Stimulated activated CD8-positive, alpha-beta memory T cell treated with anti-CD3 and anti-CD28 coated beads, Interleukin-2, amount 100 ng/mL, for 48 hours (primary cell): ENCODE results near the gene ARID3A.
"Not testable (repeated sequence)": the region's sequence is repeated elsewhere in the genome, so short reads cannot be mapped to it uniquely, and the experiment has no call there.

Experiments used
- DNase-seq, 2 donors: peaks; one replicate each; pipeline ENCODE4 v3.0.0-alpha.2; 2020; ENCODE audit warnings: low read depth in 2 of 2

ARID3A gene

DNA sequence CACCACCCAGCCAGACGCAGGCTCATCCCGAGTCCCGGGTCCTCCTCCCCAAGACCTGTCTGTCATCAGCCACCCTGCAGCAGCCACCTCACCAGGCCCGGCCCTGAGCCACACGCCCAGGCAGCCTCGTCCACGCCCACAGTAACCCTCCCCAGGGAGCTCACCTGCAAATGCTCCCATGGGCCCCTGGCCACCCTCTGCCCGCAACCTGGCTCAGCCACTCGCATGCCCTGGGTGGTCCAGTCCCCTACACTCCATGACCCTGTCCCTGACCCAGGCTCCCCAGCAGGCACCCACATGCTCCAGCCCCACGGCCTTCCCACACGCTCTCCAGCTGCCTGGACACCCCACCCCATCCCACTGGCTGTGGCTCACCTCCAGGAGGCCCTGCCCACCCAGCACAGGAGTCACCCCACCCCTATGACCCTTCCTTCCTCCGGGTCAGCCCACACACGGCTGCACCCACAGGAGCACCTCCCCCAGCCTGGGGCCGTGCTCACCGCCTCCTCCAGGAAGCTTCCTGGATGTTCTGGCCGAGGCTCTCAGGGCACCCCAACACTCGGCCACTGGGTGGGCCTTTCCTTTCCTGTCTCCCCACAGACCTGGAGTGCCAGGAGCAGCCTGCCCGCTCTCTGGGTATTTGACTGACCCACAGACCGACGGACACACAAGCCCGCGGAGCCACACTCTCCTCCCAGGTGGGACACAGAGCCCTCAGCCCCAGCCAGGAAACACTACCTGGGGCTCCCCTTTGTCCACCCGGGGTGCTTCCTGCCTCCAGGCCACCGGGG lies 91.5 kb downstream of the ARID3A start:
- DNase-seq: no peak

DNA sequence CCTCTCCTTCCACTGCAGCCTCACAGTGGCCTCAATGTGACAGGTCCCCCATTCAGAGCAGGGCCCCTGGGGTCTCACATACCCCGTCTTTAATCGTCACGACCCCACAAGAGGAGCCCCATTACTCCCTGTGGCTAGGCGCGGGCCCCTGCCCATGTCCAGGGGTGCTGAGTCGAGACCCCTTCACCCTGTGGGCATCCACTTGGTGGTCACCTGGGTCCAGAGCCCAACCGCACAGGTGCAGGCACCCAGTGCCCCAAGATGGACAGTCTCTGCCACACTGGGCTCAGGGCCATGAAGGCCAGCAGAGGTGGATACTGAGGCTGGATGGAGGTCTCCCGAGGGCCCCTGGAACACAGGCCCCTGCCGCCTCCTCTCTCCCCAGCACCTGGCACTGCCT lies 92.1 kb downstream of the ARID3A start:
- no peak for DNase-seq

DNA sequence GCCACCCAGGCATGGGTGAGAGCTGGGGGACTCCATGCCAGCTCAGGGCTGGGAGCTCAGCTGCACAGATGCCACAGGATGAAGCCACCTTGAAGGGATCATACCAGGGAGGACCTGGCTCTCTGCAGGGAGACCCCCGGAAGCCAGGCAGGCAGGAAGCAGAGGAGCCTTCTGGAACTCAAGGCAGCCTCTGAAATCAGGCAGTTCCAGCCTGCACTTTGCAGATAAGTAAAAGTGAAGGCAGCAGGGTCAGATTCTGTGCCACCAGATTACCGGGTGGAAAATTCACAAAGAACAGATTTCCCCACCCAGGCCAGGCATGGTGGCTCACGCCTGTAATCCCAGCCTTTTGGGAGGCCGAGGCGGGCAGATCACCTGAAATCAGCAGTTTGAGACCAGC lies 92.6 kb downstream of the ARID3A start:
- no peak for DNase-seq

DNA sequence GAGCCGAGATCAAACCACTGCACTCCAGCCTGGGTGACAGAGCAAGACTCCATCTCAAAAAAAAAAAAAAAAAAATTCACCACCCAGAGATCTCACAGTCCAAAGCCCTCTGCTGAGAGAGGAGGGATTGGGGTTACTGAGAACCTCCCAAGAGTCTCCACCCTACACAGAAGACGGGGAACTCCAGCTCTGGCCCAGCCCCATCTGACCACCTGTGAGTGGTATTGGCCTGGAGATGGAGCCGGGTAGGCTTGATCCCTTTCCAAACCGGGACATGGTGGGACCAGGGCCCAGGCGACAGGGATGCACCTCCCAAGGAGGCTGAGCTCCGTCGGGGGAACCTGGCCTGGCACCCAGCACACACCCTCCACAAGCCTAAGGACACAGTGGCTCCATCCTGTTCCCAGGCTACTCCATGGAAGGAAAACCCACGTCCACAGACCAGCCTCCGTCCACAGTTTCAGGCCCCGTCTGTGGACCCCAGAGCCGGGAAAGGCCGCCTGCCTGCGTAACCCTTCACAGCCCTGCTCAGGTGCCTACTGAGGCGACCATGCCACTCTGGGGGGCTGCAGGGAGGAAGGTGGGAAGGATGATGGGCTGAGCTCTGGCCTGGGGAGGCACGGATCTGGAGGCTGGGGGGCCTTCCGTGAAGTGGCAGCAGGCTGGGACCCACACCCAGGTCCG lies 93.2 kb downstream of the ARID3A start:
- DNase-seq: no peak

DNA sequence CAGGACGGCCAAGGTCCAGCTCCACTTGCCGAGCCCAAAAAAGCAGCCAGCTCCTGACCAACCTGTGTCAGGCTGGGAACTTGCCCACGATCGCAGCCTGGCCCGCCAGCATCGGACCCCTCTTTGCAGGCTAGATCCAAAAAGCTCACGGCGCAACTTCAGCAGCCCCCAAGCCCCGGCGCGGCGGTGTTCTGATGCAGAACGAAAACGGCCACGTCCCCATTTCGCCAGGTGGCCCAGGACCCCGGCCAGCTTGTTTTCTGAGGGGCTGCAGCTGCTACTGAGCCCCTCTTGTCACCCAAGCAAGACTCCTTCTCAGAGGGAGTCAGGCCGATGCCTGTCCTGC lies 93.8 kb downstream of the ARID3A start:
- DNase-seq: no peak

DNA sequence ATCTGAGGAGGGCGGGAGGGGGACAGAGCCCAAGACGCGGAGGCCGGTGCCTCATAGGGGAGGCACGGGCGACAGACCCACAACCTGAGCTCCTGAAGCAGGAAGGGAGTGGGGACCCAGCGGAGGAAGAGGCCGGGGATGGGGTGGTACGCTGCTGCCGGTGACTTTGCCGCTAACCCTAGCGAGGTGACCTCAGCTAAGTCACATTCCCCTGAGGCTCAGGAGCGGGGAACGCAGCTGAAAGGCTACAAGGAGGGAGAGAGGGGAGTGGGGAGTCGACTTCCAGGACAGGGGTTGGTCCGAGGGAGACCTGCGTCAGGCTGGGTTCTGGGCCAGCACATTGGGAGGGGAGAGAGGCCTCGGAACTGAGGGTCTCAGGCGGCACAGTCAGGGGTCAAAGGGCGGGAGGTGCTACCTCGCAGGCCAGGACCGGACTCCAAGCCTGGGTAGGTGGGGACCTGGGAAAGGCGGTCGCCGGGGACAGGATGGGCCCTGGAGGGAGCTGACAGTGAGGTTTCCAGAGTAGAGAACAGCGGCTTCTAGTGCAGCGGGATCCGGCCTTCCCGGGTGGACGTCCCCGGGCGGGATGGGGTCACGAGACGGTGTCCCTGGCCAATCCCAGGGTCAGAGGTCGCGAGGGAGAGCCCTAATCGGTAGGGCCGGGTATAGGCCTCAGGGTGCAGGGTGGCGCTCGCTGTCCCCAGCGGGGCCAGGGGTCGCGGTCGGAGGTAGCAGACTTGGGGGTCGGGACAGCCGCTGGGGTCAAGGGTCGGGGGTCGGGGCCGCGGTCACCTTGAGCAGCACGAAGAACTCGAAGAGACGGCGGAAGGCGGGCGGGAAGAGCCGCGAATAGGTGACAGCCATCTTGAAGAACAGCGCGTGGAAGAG lies 94.4 kb downstream of the ARID3A start:
- no peak for DNase-seq

DNA sequence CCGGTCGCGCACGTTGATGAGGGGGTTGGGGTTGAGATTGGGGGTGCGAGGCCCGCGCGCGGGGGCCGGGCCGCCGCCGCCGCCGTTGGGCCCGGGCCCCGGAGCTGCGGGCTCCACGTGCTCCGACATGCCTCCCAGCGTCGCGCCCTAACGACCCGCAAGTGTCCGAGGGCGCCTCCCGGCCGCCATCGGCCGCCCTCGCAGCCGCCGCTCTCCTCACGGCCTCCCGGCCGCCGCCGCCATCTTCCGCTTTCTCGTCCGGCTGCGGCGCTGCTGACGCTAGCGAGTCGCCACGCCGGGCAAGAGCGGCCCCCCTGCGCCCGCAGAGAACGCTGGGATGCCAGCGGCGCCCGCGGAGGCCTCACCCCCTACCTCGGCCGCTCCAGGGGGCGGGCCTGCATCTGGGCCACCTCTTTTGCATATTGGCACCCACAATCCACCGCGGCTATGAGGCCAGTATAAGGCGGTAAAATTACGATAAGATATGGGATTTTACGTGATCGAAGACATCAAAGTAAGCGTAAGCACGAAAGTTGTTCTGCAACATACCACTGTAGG lies 95.1 kb downstream of the ARID3A start, which contains the start of gene TMEM259:
TMEM259 (minus strand) TSS at position 256 of the 558 bp plus-strand sequence; CDS start at position 129, 127 bp downstream.
- peak; percentile 92 to 96 for DNase-seq

DNA sequence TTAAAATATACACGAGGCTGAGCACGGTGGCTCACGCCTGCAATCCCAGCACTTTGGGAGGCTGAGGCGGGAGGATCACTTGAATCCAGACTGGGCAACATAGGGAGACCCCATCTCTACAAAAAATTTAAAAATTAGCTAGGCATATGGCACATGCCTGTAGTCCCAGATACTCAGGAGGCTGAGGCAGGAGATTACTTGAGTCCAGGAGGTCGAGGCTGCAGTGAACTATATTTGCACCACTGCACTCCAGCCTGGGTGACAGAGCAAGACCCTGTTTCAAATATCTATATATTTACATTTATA lies 98.0 kb downstream of the ARID3A start:
- DNase-seq: not testable (repeated sequence)

DNA sequence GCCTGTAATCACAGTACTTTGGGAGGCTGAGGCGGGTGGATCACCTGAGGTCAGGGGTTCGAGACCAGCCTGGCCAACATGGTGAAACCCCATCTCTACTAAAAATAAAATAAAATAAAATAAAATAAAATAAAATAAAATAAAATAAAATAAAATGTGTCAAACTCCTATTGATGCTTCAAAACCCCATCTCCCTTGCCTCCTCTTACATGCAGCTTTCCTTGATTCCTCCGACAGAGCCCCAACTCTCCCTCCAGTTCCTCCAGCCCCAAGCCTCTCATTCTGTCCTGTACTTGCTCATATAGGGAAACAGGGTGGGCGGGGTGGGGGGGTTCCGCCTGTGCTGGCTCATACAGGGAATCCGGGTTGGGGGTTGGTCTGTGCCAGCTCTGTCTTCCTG lies 99.2 kb downstream of the ARID3A start:
- not testable (repeated sequence) for DNase-seq
